Vagina (tissue), 2 donors: ENCODE data around the gene POGK.

Experiments used
- POLR2AphosphoS5 ChIP-seq, 2 donors: sonication (generic); formaldehyde crosslinking; IDR thresholded peaks; one replicate each; pipeline ENCODE4 v1.9.0; 2017; ENCODE audit warnings: antibody characterized with exemption in 2 of 2, mild to moderate bottlenecking in 2 of 2, low read depth in 1 of 2; ENCODE audit not compliant: insufficient read depth in 1 of 2
- TF ChIP-seq, protein P1 (sequence below), 3 experiments: fragments of 450-650 bp in 2 of 3; fragments of 200-600 bp in 1 of 3; sonication (generic) in 1 of 3; IDR thresholded peaks; one replicate each; pipeline ENCODE4 v1.5.1; 2017 to 2019; ENCODE audit warnings: antibody characterized with exemption in 3 of 3, mild to moderate bottlenecking in 2 of 3, moderate library complexity in 2 of 3

DNA sequence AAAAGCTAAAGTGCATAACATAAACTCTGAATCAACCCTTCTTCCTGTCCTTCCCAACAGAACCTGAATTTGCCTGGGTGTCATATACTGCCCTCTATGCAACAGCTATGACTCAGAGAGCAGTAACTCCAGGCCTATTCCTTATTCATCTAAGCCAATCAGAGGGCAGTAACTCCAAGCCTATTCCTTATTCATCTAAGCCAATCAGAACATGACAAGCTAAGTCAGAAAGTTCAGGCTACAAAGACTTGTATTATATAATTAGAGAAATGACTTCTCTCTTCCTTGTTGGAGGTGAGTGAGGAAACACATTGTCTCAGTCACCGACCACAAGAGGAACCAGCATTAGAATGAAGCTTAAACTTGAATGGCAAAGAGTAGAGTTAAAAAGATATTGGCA is 63.0 kb downstream of the POGK start:
- TF ChIP-seq, protein P1, sequence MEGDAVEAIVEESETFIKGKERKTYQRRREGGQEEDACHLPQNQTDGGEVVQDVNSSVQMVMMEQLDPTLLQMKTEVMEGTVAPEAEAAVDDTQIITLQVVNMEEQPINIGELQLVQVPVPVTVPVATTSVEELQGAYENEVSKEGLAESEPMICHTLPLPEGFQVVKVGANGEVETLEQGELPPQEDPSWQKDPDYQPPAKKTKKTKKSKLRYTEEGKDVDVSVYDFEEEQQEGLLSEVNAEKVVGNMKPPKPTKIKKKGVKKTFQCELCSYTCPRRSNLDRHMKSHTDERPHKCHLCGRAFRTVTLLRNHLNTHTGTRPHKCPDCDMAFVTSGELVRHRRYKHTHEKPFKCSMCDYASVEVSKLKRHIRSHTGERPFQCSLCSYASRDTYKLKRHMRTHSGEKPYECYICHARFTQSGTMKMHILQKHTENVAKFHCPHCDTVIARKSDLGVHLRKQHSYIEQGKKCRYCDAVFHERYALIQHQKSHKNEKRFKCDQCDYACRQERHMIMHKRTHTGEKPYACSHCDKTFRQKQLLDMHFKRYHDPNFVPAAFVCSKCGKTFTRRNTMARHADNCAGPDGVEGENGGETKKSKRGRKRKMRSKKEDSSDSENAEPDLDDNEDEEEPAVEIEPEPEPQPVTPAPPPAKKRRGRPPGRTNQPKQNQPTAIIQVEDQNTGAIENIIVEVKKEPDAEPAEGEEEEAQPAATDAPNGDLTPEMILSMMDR (IDR thresholded peaks at IDR 0.05): no peak
- no peak for TF ChIP-seq POLR2AphosphoS5 (IDR thresholded peaks at IDR 0.05; ENCODE audit: insufficient read depth in 1 of 2, low read depth in 1 of 2)
